Peyer's patch (tissue), 4 donors: ENCODE data around the gene CCR4. TPM values are rescaled to one million over a fixed set of nuclear protein-coding genes. Genes with fewer than 3 reads are reported as not detected.
"Not testable (repeated sequence)": the region's sequence is repeated elsewhere in the genome, so short reads cannot be mapped to it uniquely, and the experiment has no call there.

Experiments used
- DNase-seq, 3 donors: peaks; one replicate each; pipeline ENCODE4 v3.0.0-alpha.2; 2017 to 2019
- H3K27ac ChIP-seq, 4 donors: fragments of 200-600 bp; sonication (generic); one replicate each; pipeline ENCODE4 v1.5.1; 2016 to 2019
- H3K27me3 ChIP-seq, 2 donors: fragments of 200-600 bp; sonication (generic); one replicate each; pipeline ENCODE4 v1.5.1; 2019
- H3K36me3 ChIP-seq, 3 donors: fragments of 200-600 bp; sonication (generic); one replicate each; pipeline ENCODE4 v1.5.1; 2016 to 2019
- H3K4me1 ChIP-seq, 4 donors: fragments of 200-600 bp; sonication (generic); one replicate each; pipeline ENCODE4 v1.5.1; 2016 to 2019
- H3K4me3 ChIP-seq, 4 donors: fragments of 200-600 bp; sonication (generic); 1 replicate in 3 of 4; 2 replicates in 1 of 4; pipeline ENCODE4 v1.5.1; 2016 to 2019; ENCODE audit warnings: mild to moderate bottlenecking in 1 of 4
- H3K9me3 ChIP-seq, 4 donors: fragments of 200-600 bp; sonication (generic); one replicate each; pipeline ENCODE4 v1.5.1; 2016 to 2019; ENCODE audit warnings: mild to moderate bottlenecking in 1 of 4
- CTCF ChIP-seq, 6 experiments: fragments of 450-650 bp in 4 of 6; fragments of 200-600 bp in 2 of 6; sonication (generic) in 1 of 6; IDR thresholded peaks; one replicate each; pipeline ENCODE4 v1.5.1; 2017 to 2019; ENCODE audit warnings: antibody characterized with exemption in 6 of 6, mild to moderate bottlenecking in 3 of 6, moderate library complexity in 1 of 6
- POLR2A ChIP-seq, 2 donors: fragments of 450-650 bp; IDR thresholded peaks; one replicate each; pipeline ENCODE4 v1.5.1; 2017; ENCODE audit warnings: antibody characterized with exemption in 2 of 2, mild to moderate bottlenecking in 2 of 2, moderate library complexity in 2 of 2
- total RNA-seq, 4 donors: library from RNA; depleted of rRNA; stranded (reverse); fragments of >200 nt; gene quantifications; one replicate each; pipeline ENCODE4 v1.1.0, GENCODE V29; 2016

Gene CCR4
- total RNA-seq, 4 donors from 2014 or later: not detected

GRCh38 chr3:32937331-32937730, 14.1 kb upstream of the CCR4 start:
- no peak for TF ChIP-seq POLR2A (IDR thresholded peaks at IDR 0.05)
- TF ChIP-seq CTCF (IDR thresholded peaks at IDR 0.05): no peak
- no peak for DNase-seq
- Histone ChIP-seq H3K27ac (no peak overlapping the region), H3K36me3 (no peaks in the 10 kb centered on the region), H3K9me3 (no peaks in the 10 kb centered on the region), H3K4me1 (no peaks in the 10 kb centered on the region), H3K27me3 (no peaks in the 10 kb centered on the region), H3K4me3 (no peak overlapping the region)

GRCh38 chr3:32939531-32940284, 11.7 kb upstream of the CCR4 start:
- H3K36me3 ChIP-seq, H3K4me3 ChIP-seq, H3K9me3 ChIP-seq, H3K27ac ChIP-seq, DNase-seq, H3K4me1 ChIP-seq, H3K27me3 ChIP-seq: not testable (repeated sequence)

- H3K4me3 ChIP-seq: no peak overlapping the region
- H3K27ac ChIP-seq: no peak overlapping the region
- H3K4me1 ChIP-seq: no peaks in the 10 kb centered on the region
- no peaks in the 10 kb centered on the region for H3K27me3 ChIP-seq
- no peak for DNase-seq
- TF ChIP-seq POLR2A (IDR thresholded peaks at IDR 0.05): no peak
- no peak for TF ChIP-seq CTCF (IDR thresholded peaks at IDR 0.05)
- no peaks in the 10 kb centered on the region for H3K9me3 ChIP-seq
- H3K36me3 ChIP-seq: no peaks in the 10 kb centered on the region
Observed at GRCh38 chr3:32940726-32941125, 10.7 kb upstream of the CCR4 start.

- H3K27me3 ChIP-seq: no peaks in the 10 kb centered on the region
- no peaks in the 10 kb centered on the region for H3K36me3 ChIP-seq
- H3K9me3 ChIP-seq: no peaks in the 10 kb centered on the region
- H3K4me1 ChIP-seq: no peaks in the 10 kb centered on the region
- TF ChIP-seq POLR2A (IDR thresholded peaks at IDR 0.05): no peak
- no peak for TF ChIP-seq CTCF (IDR thresholded peaks at IDR 0.05)
- no peak overlapping the region for H3K27ac ChIP-seq
- H3K4me3 ChIP-seq: no peak overlapping the region
- no peak for DNase-seq
Observed at GRCh38 chr3:32945136-32945535, 6.3 kb upstream of the CCR4 start.

GRCh38 chr3:32945598-32945997, 5.8 kb upstream of the CCR4 start:
- not testable (repeated sequence) for DNase-seq, H3K4me3 ChIP-seq, H3K36me3 ChIP-seq

GRCh38 chr3:32946973-32947788, 4.3 kb upstream of the CCR4 start:
- no peak for TF ChIP-seq POLR2A (IDR thresholded peaks at IDR 0.05)
- TF ChIP-seq CTCF (IDR thresholded peaks at IDR 0.05): no peak
- Histone ChIP-seq H3K36me3 (no peaks in the 10 kb centered on the region), H3K27ac (no peak overlapping the region), H3K4me3 (no peak overlapping the region), H3K4me1 (no peaks in the 10 kb centered on the region), H3K27me3 (no peaks in the 10 kb centered on the region), H3K9me3 (no peaks in the 10 kb centered on the region)
- no peak for DNase-seq

More at GRCh38 chr3:32945598-32945997, 5.8 kb upstream of the CCR4 start:
- not testable (repeated sequence) for H3K4me1 ChIP-seq, H3K27ac ChIP-seq, H3K9me3 ChIP-seq, H3K27me3 ChIP-seq
